Measurements from ENCODE around the gene ACAP3. TPM values are rescaled to one million over a fixed set of nuclear protein-coding genes. Genes with fewer than 3 reads are reported as not detected.
A peak's percentile ranks its signal among the peaks of the same experiment; 100 is the strongest.

Gene ACAP3
- total RNA-seq, 1 donor from 2014 or later: 31.9 TPM

DNA sequence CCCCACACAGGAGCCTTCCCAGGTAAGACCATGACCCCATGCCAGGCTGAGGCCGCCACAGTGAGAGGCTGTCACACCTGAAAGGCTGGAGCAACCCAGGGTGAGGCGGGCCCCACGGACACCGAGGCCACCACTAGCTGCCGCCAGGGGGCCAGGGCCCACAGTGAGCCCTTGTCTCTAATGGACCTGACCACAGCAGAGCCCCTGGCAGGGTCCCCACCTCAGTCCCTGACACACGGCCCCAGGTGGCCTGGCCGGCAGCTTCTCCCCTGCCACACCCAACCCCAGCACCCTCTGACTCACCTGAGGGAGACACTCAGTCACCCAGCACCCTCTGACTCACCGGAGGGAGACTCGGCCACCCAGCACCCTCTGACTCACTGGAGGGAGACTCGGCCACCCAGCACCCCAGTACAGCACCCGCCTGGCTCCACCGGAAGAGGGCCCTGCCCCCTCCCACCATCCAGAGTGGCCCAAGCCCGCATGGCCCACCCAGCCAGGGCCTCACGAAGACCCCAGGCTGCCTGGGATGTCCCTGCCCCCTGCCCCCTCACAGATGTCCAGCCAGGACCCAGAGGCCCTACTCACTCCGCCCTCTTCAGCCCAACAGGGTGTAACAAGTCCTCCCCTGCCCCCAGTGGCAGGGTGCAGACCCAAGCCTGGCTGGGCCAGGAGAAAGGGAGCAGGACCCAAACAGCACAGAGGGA lies 37.1 kb upstream of the ACAP3 start:
- ATAC-seq (peak; percentile 6), DNase-seq (ENCODE audit: low spot score) (peak; percentile 60)

DNA sequence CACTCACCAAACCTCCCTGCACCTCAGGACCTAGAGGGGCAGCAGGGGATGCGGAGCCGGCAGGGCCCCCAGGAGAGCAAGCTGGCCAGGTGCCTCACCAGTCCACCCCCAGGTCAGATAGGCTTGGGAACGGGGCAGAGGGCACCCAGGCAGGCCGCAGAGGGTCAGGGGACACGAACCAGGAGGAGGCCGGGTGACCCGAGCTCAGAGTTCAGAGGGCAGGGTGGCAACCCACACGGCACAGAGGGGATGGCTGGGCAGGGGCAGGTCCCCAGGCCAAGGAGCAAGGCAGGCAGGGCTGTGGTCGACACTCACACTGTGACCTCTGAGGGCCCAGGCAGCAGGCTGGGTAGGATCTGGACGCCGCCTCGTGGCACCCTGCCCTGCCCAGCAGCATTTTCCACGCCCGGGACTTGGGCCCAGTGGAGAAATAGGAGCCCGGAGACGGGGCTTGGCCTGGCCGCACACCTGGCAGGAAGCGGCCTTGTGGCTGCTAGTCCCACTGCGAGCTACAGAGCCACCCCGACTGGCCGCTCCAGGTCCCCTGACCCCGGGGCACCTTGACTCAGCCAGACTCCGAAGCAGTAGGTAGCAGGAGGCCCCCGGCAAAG lies 36.2 kb upstream of the ACAP3 start:
- peak; percentile 64 for ATAC-seq
- DNase-seq (ENCODE audit: low spot score): peak; percentile 89

GRCh38 chr1:1342584-1343115 lies 34.9 kb upstream of the ACAP3 start:
- DNase-seq (ENCODE audit: low spot score) (no peak), ATAC-seq (no peak)

DNA sequence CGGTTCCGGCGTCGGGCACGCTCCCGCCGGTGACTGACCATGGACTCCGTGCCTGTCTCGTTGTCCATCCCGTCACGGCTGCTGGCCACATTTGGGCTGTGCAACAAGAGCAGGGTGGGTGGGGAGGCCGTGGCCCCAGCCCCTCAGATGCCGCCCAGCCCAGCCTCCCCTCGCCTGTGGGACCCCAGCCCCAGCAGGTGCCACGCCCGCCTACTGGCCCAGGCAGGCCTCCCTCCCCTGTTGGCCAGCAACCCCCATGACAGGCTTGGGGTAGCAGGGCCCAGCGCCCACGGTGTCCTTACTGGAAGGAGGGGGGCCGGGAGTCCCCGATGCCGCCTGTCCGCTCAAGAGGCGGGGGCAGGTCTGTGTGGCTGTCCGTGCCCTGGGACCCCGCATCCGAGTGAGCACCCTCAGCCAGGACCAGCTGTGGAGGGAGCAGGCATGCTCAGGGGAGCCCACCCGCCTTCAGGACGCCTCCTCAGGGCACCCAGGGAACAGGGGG lies 34.4 kb upstream of the ACAP3 start:
- DNase-seq (ENCODE audit: low spot score): no peak
- ATAC-seq: no peak

- DNase-seq (ENCODE audit: low spot score) (no peak), ATAC-seq (no peak)
Measured at GRCh38 chr1:1341549-1342021, 33.9 kb upstream of the ACAP3 start.

DNA sequence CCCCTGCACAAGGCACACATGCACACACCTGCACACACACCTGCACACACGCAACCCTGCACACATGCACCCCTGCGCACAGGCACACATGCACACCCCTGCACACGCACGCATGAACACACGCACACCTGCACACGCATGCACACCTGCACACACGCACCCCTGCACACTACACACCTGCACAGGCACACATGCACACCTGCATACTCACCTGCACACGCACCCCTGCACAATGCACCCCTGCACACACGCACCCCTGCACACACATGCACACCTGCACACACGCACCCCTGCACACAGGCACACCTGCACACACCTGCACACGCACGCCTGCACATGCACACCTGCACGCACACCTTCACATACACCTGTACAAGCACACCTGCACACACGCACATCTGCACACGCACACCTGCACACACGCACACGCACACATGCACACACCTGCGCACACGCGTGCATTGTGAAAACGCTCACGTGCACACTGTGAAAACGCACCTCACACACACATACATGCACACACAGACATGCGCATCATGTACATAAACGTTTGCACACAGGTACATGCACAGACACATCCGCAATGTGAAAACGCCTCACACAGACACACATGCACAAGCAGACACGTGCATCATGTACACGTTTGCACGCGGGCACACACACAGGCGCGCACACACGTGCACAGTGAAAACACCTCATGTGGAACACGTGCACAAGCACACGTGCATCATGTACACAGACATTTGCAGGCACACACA lies 33.2 kb upstream of the ACAP3 start:
- ATAC-seq (no peak), DNase-seq (ENCODE audit: low spot score) (no peak)

DNA sequence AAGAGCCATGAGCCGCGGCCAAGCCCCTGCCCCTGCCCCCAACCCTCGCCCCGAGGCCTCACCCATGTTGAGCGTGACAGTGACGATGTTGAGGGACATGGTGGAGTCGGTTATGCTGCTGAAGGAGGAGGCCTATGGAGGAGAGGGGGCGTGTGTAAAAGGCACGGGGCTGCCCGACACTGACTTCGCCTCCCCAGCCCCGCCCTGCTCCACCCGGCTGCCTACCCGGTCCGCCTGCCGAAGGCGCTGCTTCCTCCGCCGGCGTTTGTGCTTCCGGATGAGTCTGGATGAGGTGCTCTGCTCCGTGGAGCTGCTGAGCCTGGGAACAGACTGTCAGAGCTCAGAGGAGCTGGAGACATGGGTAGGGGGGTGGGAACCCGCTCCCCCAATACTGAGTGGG lies 32.5 kb upstream of the ACAP3 start:
- no peak for ATAC-seq
- DNase-seq (ENCODE audit: low spot score): no peak

GRCh38 chr1:1338278-1338677 lies 30.5 kb upstream of the ACAP3 start:
- DNase-seq (ENCODE audit: low spot score) (no peak), ATAC-seq (no peak)

GRCh38 chr1:1337793-1338147 lies 30.0 kb upstream of the ACAP3 start:
- ATAC-seq (peak; percentile 16), DNase-seq (ENCODE audit: low spot score) (no peak)

DNA sequence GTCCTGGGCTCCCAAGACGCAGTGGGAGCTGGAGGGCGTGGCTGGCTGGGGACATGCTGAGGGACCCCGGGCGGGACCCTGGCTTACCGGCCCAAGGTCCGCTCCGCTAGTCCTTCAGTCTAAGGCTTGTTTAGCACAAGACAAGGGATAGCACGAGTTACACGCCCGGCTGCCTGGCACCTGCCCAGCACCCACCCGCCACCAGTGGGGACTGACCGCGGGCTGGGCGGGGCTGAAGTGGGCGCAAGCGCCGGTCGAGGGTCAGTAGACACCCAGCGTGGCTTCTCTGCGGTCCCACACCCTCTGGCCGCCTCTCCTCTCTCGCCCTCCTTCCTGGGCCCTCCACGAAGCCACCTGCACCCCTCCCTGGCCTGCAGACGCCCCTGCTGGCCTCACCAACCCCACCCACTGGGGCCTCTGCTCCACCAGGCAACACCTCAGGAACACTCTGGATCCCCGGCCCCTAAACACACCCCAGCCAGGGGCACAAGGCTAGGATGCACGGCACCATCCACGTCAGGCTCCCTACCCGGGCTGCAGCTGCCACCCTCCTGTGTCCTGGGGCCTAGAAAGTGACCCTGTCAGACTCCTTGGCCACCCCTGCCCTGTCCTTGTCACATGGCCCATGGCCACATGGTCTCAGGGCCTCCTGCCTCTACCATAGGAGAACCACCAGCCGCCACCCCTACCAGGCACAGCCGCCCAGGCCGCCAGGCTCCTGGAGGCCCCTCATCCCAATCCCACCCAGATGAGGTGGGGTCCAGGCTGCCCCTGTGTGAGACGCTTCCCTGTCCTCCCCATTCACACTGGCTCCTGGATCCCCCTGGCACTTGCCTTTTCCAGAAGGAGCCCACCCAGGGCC lies 29.4 kb upstream of the ACAP3 start:
- ATAC-seq (no peak), DNase-seq (ENCODE audit: low spot score) (no peak)

GRCh38 chr1:1336446-1336845 lies 28.7 kb upstream of the ACAP3 start:
- DNase-seq (ENCODE audit: low spot score) (no peak), ATAC-seq (no peak)

GRCh38 chr1:1335792-1336248 lies 28.1 kb upstream of the ACAP3 start:
- no peak for ATAC-seq
- DNase-seq (ENCODE audit: low spot score): no peak

DNA sequence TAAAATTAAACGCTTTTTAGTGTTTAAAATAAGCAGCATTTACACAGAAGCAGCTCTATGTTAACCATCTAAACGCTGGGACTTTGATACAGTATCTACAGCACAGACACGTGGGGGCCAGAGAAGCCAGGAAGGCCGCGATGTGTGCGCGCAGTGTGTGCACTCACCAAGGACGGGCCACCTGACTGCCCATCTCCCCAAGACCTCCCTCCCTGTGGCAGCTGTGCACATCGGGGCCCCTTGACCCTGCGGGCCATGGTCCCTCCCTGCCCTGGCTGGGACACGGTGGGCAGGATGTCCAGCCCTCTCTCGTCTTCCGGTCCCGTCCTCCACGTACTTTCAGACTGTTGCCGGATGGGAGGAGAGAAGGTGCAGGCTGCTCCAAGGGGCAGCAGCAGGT lies 27.6 kb upstream of the ACAP3 start:
- DNase-seq (ENCODE audit: low spot score): no peak
- no peak for ATAC-seq

DNA sequence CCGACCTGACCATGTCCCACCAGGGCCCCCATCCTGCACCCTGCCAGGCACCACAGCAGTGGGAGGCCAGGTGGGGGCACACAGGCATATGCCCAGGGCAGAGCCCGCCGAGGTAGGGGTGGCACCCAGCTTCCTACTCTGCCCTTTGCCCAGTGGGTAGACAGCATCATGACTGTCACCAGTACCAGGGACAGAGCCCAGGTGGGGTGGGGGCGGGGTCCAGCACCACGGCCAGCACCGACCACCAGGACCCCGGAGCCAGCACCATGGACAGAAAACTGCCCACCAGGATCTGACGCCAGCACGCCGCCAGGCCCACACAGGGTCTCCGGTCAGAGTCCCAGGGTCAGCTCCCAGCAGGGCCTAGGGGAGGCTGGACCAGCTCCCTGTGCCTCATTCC lies 27.1 kb upstream of the ACAP3 start:
- DNase-seq (ENCODE audit: low spot score): no peak
- ATAC-seq: no peak

- DNase-seq (ENCODE audit: low spot score): no peak
- ATAC-seq: peak; percentile 45
Measured at GRCh38 chr1:1333551-1334241, 26.0 kb upstream of the ACAP3 start.

- peak; percentile 83 for DNase-seq (ENCODE audit: low spot score)
- ATAC-seq: peak; percentile 60
Measured at GRCh38 chr1:1332774-1333480, 25.2 kb upstream of the ACAP3 start.

- DNase-seq (ENCODE audit: low spot score): no peak
- peak; percentile 39 for ATAC-seq
Measured at GRCh38 chr1:1332031-1332755, 24.5 kb upstream of the ACAP3 start.

- no peak for ATAC-seq
Measured at GRCh38 chr1:1331068-1331965, 23.6 kb upstream of the ACAP3 start, which contains the start of gene TAS1R3. Gene TAS1R3 (plus strand): TSS chr1:1331280. CDS start chr1:1331346, 66 bp downstream.

More at GRCh38 chr1:1331068-1331965, 23.6 kb upstream of the ACAP3 start, which contains the start of gene TAS1R3:
- DNase-seq (ENCODE audit: low spot score): no peak
